Measurements from ENCODE around the gene CORO7. TPM values are rescaled to one million over a fixed set of nuclear protein-coding genes. Genes with fewer than 3 reads are reported as not detected.

CORO7 gene
- total and polyA plus RNA-seq, 9 of the 15 experiments (the other 6 are each of a cell fraction or from before 2014, with no cell fraction given): 0.45 to 77.2 (median 18.7) TPM

DNA sequence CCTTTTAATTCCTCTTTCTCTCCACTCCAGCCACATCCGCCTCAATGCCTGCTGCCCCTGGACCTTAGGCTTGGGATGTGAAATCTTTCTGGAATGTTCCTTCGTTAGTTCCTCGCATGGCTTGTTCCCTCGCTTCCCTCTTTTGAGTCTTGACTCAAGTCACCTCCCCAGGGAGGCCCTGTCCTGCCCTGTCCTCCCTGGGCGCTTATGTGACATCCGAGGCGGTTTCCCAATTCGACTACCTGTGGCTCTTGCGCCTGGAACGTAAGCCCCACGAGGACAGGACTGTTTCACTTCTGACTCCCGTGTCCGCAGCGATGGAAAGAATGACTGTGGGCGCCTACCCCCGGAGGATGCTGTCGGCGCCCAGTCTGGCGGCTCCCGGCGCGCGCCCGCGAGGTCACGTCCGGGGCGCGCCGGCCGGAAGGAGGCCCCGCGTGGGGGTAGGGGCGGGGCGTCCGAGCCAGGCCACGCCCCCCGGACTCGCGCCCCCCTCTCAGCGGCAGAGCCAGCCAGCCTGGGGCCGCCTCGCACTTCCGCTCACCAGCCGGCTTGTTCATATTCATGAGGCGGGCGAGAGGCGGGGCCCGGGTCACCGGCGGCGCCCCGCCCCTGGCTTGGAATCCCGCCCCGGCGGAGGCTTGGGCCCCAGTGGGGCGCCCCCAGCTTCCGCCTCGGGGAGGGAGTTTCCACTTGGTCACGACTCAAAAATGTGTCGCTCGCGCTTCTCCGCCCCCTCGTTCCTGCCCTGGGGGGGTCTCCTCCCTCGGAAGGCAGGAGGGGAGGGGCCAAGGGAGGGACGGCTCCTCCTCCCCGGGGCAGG is 109.0 kb downstream of the CORO7 start:
- Histone ChIP-seq H3K9ac (ENCODE audit: insufficient read depth in 1 of 2, low read depth in 2 of 2, low read length in 2 of 2) (peak overlapping the region; percentile 80 to 92), H4K20me1 (replicated peaks; ENCODE audit: control insufficient read depth, insufficient read depth, low read length) (no peaks in the 10 kb centered on the region), H3K27me3 (ENCODE audit: control insufficient read depth in 2 of 2, insufficient read depth in 2 of 2, low read length in 2 of 2) (no peaks in the 10 kb centered on the region), H3K4me3 (peak overlapping the region; percentile 64), H2AFZ (ENCODE audit: low read depth, low read length) (peak overlapping the region; percentile 93), H3K9me3 (replicated peaks; ENCODE audit: control insufficient read depth, insufficient read depth, low read depth, low read length) (no peaks in the 10 kb centered on the region), H3K9me1 (ENCODE audit: control insufficient read depth, insufficient read depth, low read length) (peaks cover 3% of the 10 kb centered on the region), H3K4me2 (ENCODE audit: insufficient read depth, low read length) (peak overlapping the region; percentile 96), H3K79me2 (ENCODE audit: control insufficient read depth, insufficient read depth, low read length) (peaks cover 18% of the 10 kb centered on the region), H3K4me1 (replicated peaks in 1 of 2; ENCODE audit: control insufficient read depth in 2 of 2, insufficient read depth in 2 of 2, low read length in 2 of 2) (peaks cover 13 to 42% of the 10 kb centered on the region in 2 experiments; a peak in 4 of 5 replicates), H3K27ac (ENCODE audit: extremely low read depth, low read depth, low read length) (peak overlapping the region; percentile 86), H3K36me3 (ENCODE audit: control insufficient read depth, insufficient read depth, low read length) (peaks cover 29% of the 10 kb centered on the region; the same call in 2 of the 3 replicates)
- intact Hi-C loops (cut with micrococcal nuclease) (no loop called here), in situ Hi-C loops (cut with MboI) (no loop called here)
- WGBS (ENCODE audit: insufficient coverage, low coverage, missing lambda C conversion rate): 2% methylated on average over 40 of the region's 68 CpGs
- ATAC-seq (peak; percentile 98), FAIRE-seq (peak; percentile 98), DNase-seq (ENCODE audit: extremely low read depth in 1 of 4, low spot score in 3 of 4) (peak; percentile 97 to 98 (median 97))
- POLR2A ChIA-PET: interaction anchor here (0.6 to 2.2 kb wide), 12 partner anchors 9 to 1230 kb away, joined by 3 to 10 read pairs (median 4); partner anchors contain the start of gene GLIS2
- BruUV-seq (replicated peaks): no TSS peak
- CTCF ChIA-PET (ENCODE audit: low intra/inter-chr PET ratio): no interaction called here
- TF ChIP-seq HLTF (IDR thresholded peaks at IDR 0.05) (0 out of 2 replicates have a peak, but pooled peaks have one; percentile 15), NR2C2 (CRISPR knock-in tag; IDR thresholded peaks at IDR 0.05) (no peak; the same call in 1 of the 2 replicates), NR2C2 (tag; IDR thresholded peaks at IDR 0.05) (peak; percentile 96), MTA3 (IDR thresholded peaks at IDR 0.05; ENCODE audit: borderline replicate concordance) (peak; percentile 77), HDGF (IDR thresholded peaks at IDR 0.05) (peak; percentile 32; the same call in 1 of the 2 replicates), CEBPB (tag; IDR thresholded peaks at IDR 0.05) (peak; percentile 41; the same call in 1 of the 2 replicates), POLR2G (IDR thresholded peaks at IDR 0.05; ENCODE audit: low read depth, low read length) (peak; percentile 87), RBM25 (IDR thresholded peaks at IDR 0.05; ENCODE audit: low read depth, low read length, severe bottlenecking) (no peak), ARID2 (IDR thresholded peaks at IDR 0.05) (no peak), MAZ (CRISPR knock-in tag; conservative IDR thresholded peaks at IDR 0.05 in 1 of 2, IDR thresholded peaks at IDR 0.05 in 1 of 2) (peak; percentile 89 to 99), SMARCA5 (IDR thresholded peaks at IDR 0.05) (peak; percentile 49; the same call in 1 of the 2 replicates), RFX1 (IDR thresholded peaks at IDR 0.05) (no peak), BHLHE40 (IDR thresholded peaks at IDR 0.05; ENCODE audit: low read length) (peak; percentile 70), ZNF785 (CRISPR knock-in tag; IDR thresholded peaks at IDR 0.05) (no peak), ZFPM2 (CRISPR knock-in tag; IDR thresholded peaks at IDR 0.05) (no peak), NFE2 (IDR thresholded peaks at IDR 0.05; ENCODE audit: low read depth) (no peak), FOSL1 (tag; conservative IDR thresholded peaks at IDR 0.05) (peak; percentile 85), NFE2L1 (tag; IDR thresholded peaks at IDR 0.05; ENCODE audit: borderline replicate concordance, low read depth) (no peak)
- TF ChIP-seq, protein P1, sequence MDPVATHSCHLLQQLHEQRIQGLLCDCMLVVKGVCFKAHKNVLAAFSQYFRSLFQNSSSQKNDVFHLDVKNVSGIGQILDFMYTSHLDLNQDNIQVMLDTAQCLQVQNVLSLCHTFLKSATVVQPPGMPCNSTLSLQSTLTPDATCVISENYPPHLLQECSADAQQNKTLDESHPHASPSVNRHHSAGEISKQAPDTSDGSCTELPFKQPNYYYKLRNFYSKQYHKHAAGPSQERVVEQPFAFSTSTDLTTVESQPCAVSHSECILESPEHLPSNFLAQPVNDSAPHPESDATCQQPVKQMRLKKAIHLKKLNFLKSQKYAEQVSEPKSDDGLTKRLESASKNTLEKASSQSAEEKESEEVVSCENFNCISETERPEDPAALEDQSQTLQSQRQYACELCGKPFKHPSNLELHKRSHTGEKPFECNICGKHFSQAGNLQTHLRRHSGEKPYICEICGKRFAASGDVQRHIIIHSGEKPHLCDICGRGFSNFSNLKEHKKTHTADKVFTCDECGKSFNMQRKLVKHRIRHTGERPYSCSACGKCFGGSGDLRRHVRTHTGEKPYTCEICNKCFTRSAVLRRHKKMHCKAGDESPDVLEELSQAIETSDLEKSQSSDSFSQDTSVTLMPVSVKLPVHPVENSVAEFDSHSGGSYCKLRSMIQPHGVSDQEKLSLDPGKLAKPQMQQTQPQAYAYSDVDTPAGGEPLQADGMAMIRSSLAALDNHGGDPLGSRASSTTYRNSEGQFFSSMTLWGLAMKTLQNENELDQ (CRISPR knock-in tag; IDR thresholded peaks at IDR 0.05; ENCODE audit: borderline replicate concordance): peak; percentile 92; the same call in 1 of the 2 replicates
- TF ChIP-seq, protein P2, sequence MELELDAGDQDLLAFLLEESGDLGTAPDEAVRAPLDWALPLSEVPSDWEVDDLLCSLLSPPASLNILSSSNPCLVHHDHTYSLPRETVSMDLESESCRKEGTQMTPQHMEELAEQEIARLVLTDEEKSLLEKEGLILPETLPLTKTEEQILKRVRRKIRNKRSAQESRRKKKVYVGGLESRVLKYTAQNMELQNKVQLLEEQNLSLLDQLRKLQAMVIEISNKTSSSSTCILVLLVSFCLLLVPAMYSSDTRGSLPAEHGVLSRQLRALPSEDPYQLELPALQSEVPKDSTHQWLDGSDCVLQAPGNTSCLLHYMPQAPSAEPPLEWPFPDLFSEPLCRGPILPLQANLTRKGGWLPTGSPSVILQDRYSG (tag; conservative IDR thresholded peaks at IDR 0.05; ENCODE audit: low read depth): 0 out of 2 replicates have a peak, but pooled peaks have one; percentile 59

Data from K562 (cell line).